ENCODE measurements around the gene HLA-DMB. TPM values are rescaled to one million over a fixed set of nuclear protein-coding genes. Genes with fewer than 3 reads are reported as not detected.
A peak's percentile ranks its signal among the peaks of the same experiment; 100 is the strongest.

HLA-DMB gene

DNA sequence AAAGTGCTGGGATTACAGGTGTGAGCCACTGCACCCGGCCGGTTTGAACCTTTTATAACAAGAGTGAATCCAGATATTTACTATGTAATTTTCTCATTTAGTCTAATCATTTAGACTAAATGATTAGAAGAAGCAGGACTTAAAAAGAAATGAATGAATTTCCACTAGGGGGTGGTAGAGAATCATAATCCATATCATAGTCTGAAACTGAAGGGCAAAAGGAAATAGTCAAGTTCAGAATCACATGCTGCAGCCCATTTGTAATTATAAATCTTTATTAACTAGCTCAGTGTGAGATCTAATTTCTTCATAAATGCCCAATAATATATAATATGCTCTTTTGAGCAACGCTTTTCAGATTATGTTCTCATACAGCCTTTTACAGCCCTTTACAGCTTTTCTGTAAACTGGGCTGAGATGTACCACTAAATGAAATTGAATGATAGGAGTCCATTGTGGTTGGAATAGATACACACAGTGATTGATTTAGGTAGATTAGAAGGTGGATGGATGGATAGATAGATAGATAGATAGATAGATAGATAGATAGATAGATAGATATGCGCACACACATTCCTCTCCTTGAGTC, 55.0 kb downstream of the HLA-DMB start:
- no peak overlapping the region for H2BK5ac ChIP-seq (ENCODE audit: low read length)
- no peak overlapping the region for H4K91ac ChIP-seq (ENCODE audit: low read depth, low read length, poor library complexity)
- no peak overlapping the region for H3K18ac ChIP-seq (ENCODE audit: low read length)
- H4K8ac ChIP-seq (ENCODE audit: low read depth, low read length): no peak overlapping the region
- peaks cover 0 to 54% (median 0%) of the 10 kb centered on the region in 3 experiments for H3K27me3 ChIP-seq (ENCODE audit: control insufficient read depth in 3 of 3, insufficient read depth in 3 of 3, low read depth in 1 of 3, low read length in 3 of 3)
- no peak overlapping the region for H3K9ac ChIP-seq (ENCODE audit: low read depth, low read length, poor library complexity)
- no peak overlapping the region for H2BK12ac ChIP-seq (ENCODE audit: low read length)
- no peaks in the 10 kb centered on the region for H3K4me1 ChIP-seq (ENCODE audit: control insufficient read depth in 2 of 2, insufficient read depth in 1 of 2, low read depth in 1 of 2, low read length in 2 of 2)
- no peak overlapping the region for H3K4me3 ChIP-seq (ENCODE audit: low read length in 2 of 2)
- H3K79me1 ChIP-seq (ENCODE audit: low read depth, low read length): no peaks in the 10 kb centered on the region
- H3K4me2 ChIP-seq (ENCODE audit: insufficient read depth, low read length, poor library complexity, severe bottlenecking): no peak overlapping the region
- H3K14ac ChIP-seq (ENCODE audit: low read length): no peak overlapping the region
- no peak overlapping the region for H2AFZ ChIP-seq (ENCODE audit: low read length)
- no peak overlapping the region for H2AK5ac ChIP-seq (ENCODE audit: low read depth, low read length)
- no peaks in the 10 kb centered on the region for H3K9me3 ChIP-seq (replicated peaks in 1 of 2; ENCODE audit: control insufficient read depth in 2 of 2, insufficient read depth in 1 of 2, low read depth in 1 of 2, low read length in 2 of 2)
- no peak overlapping the region for H3K23ac ChIP-seq (ENCODE audit: low read depth, low read length, poor library complexity)
- no peak overlapping the region for H2BK120ac ChIP-seq (ENCODE audit: low read depth, low read length)
- peak; percentile 36 for DNase-seq (ENCODE audit: low spot score)
- no peak overlapping the region for H3K27ac ChIP-seq (replicated peaks; ENCODE audit: low read length)
- H3K4ac ChIP-seq (ENCODE audit: low read length): no peak overlapping the region
- WGBS, 2 donors (ENCODE audit: extremely low coverage in 2 of 2, insufficient read length in 2 of 2, insufficient replicate concordance in 1 of 2): no CpG with 5 or more reads among the region's 4 CpGs
- no peaks in the 10 kb centered on the region for H3K36me3 ChIP-seq (replicated peaks in 1 of 2; ENCODE audit: control insufficient read depth in 2 of 2, insufficient read depth in 2 of 2, low read length in 2 of 2)
- H2BK15ac ChIP-seq (ENCODE audit: low read length): no peak overlapping the region

Small RNA genes within 50 kb of the gene (small RNA-seq; reads per million reads assigned to genes)
- not detected for gene HLA-Z (ENCODE audit: insufficient read depth)
